Hepatocyte (in vitro differentiated cells): Measurements from ENCODE around the gene RFT1.

Experiments
- EZH2 ChIP-seq: fragments of 200-600 bp; sonication (generic); IDR thresholded peaks from 2 replicates; pipeline ENCODE4 v1.6.1; 2016; ENCODE audit warnings: antibody characterized with exemption, mild to moderate bottlenecking, borderline replicate concordance
- TF ChIP-seq, protein P1 (sequence below): fragments of 200-600 bp; sonication (generic); IDR thresholded peaks from 2 replicates; pipeline ENCODE4 v1.5.1; 2016; ENCODE audit warnings: antibody characterized with exemption, mild to moderate bottlenecking; ENCODE audit not compliant: poor library complexity

DNA sequence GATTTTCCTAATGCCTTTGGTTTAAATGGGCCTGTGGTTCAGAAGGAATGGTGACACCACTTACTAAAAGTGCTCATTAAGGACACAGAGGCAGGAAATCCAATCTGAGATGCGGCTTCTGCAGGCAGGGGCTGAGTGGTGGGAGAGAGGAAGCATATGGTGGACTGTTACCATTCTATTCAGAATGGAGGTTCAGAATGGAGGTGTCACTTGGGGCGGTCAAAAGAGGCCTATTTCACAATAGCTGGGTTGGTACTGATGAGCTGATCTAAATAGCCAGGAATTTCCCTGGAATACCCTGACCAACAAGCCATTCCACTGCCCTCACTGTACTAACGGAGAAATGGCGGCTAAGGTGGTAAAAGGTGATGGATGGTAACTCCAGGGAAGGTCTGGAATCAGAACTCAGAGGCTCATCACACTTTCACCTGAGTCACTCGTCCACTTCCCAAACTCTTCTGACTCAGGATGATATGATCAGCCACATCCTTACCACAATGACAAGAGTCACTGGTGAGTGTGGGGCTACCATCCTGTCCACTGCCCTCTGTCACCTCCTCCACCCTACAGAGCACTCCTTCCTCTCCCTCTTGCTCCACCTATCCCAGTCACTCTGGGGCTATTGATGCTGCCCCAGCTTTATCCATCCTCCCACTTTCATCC is 15.7 kb downstream of the RFT1 start:
- no peak for TF ChIP-seq EZH2
- TF ChIP-seq, protein P1, sequence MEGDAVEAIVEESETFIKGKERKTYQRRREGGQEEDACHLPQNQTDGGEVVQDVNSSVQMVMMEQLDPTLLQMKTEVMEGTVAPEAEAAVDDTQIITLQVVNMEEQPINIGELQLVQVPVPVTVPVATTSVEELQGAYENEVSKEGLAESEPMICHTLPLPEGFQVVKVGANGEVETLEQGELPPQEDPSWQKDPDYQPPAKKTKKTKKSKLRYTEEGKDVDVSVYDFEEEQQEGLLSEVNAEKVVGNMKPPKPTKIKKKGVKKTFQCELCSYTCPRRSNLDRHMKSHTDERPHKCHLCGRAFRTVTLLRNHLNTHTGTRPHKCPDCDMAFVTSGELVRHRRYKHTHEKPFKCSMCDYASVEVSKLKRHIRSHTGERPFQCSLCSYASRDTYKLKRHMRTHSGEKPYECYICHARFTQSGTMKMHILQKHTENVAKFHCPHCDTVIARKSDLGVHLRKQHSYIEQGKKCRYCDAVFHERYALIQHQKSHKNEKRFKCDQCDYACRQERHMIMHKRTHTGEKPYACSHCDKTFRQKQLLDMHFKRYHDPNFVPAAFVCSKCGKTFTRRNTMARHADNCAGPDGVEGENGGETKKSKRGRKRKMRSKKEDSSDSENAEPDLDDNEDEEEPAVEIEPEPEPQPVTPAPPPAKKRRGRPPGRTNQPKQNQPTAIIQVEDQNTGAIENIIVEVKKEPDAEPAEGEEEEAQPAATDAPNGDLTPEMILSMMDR, result no peak
